HepG2 (cell line): ENCODE measurements around the gene ERVMER34-1. TPM values are rescaled to one million over a fixed set of nuclear protein-coding genes. Genes with fewer than 3 reads are reported as not detected.

Source experiments
- KDM5A ChIP-seq: fragments of 200-600 bp; sonication (generic); IDR thresholded peaks from 2 replicates; pipeline ENCODE4 v1.7.0; 2018; ENCODE audit warnings: antibody characterized with exemption, mild to moderate bottlenecking, low read length, borderline replicate concordance
- PLRG1 ChIP-seq: fragments of 450-650 bp; conservative IDR thresholded peaks from 2 replicates; pipeline ENCODE4 v1.6.1; 2016
- STAT5B ChIP-seq: sonication (generic); formaldehyde crosslinking; IDR thresholded peaks from 2 replicates; pipeline ENCODE4 v1.4.0; 2020; ENCODE audit warnings: missing genetic modification reagents
- ZNF350 ChIP-seq: sonication (generic); formaldehyde crosslinking; IDR thresholded peaks from 2 replicates; pipeline ENCODE4 v1.4.0; 2020; ENCODE audit warnings: mild to moderate bottlenecking, low read depth, missing genetic modification reagents, borderline replicate concordance
- polyA plus RNA-seq, 8 experiments: library from polyadenylated mRNA; depleted of rRNA in 3 of 8; stranded (reverse) in 7 of 8; unstranded in 1 of 8; fragments of >200 nt; fragmentation: Illumina TruSeq in 4 of 8; extraction: Trizol in 4 of 8; gene quantifications; 2 replicates each; pipeline versions ENCODE4 v1.2.1 to v1.2.3, GENCODE V29; 2011 to 2016; ENCODE audit warnings: low read depth in 4 of 8, missing spikeins in 1 of 8, mixed read lengths in 1 of 8; ENCODE audit not compliant: insufficient read depth in 1 of 8
- total RNA-seq, 5 experiments: library from RNA; depleted of rRNA; stranded (reverse); fragments of >200 nt; fragmentation: Illumina TruSeq; extraction: Trizol; gene quantifications; 2 replicates each; pipeline ENCODE4 v1.2.3, GENCODE V29; 2016; ENCODE audit warnings: low read depth in 1 of 5
- TF ChIP-seq, protein P1 (sequence below): IDR thresholded peaks from 2 replicates; pipeline ENCODE4 v1.4.0; 2020; ENCODE audit warnings: mild to moderate bottlenecking, missing genetic modification reagents
- TF ChIP-seq, protein P2 (sequence below): IDR thresholded peaks from 2 replicates; pipeline ENCODE4 v1.6.1; 2012; ENCODE audit warnings: low read length, improper control_type of control experiment
- TF ChIP-seq, protein P3 (sequence below): sonication (generic); formaldehyde crosslinking; IDR thresholded peaks from 2 replicates; pipeline ENCODE4 v1.9.0; 2021; ENCODE audit warnings: mild to moderate bottlenecking, missing genetic modification reagents

Gene ERVMER34-1
- total and polyA plus RNA-seq, 2 of the 13 experiments (the other 11 are each of a cell fraction or from before 2014, with no cell fraction given) = 0.04 to 0.35 TPM

DNA sequence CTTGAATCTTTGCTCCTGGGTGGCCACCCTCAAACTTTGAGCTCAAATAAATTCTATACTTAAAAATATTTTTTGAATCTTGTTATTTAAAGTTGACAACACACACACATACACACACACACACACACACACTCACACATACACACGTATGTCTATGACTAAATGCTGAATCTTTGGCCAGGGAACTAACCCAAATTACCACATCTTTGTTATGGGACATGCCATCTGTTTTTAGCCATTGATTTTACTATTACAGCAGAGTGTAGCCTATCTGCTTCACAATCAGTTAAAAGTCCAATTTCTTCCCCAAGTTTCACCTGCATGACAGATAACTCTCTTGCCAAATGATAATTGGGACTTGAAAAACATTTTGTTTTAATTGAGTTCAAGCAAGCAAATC, 47.1 kb downstream of the ERVMER34-1 start (continued):
- TF ChIP-seq, protein P1, sequence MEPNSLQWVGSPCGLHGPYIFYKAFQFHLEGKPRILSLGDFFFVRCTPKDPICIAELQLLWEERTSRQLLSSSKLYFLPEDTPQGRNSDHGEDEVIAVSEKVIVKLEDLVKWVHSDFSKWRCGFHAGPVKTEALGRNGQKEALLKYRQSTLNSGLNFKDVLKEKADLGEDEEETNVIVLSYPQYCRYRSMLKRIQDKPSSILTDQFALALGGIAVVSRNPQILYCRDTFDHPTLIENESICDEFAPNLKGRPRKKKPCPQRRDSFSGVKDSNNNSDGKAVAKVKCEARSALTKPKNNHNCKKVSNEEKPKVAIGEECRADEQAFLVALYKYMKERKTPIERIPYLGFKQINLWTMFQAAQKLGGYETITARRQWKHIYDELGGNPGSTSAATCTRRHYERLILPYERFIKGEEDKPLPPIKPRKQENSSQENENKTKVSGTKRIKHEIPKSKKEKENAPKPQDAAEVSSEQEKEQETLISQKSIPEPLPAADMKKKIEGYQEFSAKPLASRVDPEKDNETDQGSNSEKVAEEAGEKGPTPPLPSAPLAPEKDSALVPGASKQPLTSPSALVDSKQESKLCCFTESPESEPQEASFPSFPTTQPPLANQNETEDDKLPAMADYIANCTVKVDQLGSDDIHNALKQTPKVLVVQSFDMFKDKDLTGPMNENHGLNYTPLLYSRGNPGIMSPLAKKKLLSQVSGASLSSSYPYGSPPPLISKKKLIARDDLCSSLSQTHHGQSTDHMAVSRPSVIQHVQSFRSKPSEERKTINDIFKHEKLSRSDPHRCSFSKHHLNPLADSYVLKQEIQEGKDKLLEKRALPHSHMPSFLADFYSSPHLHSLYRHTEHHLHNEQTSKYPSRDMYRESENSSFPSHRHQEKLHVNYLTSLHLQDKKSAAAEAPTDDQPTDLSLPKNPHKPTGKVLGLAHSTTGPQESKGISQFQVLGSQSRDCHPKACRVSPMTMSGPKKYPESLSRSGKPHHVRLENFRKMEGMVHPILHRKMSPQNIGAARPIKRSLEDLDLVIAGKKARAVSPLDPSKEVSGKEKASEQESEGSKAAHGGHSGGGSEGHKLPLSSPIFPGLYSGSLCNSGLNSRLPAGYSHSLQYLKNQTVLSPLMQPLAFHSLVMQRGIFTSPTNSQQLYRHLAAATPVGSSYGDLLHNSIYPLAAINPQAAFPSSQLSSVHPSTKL (CRISPR knock-in tag) = no peak
- TF ChIP-seq KDM5A (no peak), PLRG1 (no peak), STAT5B (CRISPR knock-in tag) (no peak), ZNF350 (CRISPR knock-in tag) (no peak)
- TF ChIP-seq, protein P2, sequence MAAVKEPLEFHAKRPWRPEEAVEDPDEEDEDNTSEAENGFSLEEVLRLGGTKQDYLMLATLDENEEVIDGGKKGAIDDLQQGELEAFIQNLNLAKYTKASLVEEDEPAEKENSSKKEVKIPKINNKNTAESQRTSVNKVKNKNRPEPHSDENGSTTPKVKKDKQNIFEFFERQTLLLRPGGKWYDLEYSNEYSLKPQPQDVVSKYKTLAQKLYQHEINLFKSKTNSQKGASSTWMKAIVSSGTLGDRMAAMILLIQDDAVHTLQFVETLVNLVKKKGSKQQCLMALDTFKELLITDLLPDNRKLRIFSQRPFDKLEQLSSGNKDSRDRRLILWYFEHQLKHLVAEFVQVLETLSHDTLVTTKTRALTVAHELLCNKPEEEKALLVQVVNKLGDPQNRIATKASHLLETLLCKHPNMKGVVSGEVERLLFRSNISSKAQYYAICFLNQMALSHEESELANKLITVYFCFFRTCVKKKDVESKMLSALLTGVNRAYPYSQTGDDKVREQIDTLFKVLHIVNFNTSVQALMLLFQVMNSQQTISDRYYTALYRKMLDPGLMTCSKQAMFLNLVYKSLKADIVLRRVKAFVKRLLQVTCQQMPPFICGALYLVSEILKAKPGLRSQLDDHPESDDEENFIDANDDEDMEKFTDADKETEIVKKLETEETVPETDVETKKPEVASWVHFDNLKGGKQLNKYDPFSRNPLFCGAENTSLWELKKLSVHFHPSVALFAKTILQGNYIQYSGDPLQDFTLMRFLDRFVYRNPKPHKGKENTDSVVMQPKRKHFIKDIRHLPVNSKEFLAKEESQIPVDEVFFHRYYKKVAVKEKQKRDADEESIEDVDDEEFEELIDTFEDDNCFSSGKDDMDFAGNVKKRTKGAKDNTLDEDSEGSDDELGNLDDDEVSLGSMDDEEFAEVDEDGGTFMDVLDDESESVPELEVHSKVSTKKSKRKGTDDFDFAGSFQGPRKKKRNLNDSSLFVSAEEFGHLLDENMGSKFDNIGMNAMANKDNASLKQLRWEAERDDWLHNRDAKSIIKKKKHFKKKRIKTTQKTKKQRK = no peak
- TF ChIP-seq, protein P3, sequence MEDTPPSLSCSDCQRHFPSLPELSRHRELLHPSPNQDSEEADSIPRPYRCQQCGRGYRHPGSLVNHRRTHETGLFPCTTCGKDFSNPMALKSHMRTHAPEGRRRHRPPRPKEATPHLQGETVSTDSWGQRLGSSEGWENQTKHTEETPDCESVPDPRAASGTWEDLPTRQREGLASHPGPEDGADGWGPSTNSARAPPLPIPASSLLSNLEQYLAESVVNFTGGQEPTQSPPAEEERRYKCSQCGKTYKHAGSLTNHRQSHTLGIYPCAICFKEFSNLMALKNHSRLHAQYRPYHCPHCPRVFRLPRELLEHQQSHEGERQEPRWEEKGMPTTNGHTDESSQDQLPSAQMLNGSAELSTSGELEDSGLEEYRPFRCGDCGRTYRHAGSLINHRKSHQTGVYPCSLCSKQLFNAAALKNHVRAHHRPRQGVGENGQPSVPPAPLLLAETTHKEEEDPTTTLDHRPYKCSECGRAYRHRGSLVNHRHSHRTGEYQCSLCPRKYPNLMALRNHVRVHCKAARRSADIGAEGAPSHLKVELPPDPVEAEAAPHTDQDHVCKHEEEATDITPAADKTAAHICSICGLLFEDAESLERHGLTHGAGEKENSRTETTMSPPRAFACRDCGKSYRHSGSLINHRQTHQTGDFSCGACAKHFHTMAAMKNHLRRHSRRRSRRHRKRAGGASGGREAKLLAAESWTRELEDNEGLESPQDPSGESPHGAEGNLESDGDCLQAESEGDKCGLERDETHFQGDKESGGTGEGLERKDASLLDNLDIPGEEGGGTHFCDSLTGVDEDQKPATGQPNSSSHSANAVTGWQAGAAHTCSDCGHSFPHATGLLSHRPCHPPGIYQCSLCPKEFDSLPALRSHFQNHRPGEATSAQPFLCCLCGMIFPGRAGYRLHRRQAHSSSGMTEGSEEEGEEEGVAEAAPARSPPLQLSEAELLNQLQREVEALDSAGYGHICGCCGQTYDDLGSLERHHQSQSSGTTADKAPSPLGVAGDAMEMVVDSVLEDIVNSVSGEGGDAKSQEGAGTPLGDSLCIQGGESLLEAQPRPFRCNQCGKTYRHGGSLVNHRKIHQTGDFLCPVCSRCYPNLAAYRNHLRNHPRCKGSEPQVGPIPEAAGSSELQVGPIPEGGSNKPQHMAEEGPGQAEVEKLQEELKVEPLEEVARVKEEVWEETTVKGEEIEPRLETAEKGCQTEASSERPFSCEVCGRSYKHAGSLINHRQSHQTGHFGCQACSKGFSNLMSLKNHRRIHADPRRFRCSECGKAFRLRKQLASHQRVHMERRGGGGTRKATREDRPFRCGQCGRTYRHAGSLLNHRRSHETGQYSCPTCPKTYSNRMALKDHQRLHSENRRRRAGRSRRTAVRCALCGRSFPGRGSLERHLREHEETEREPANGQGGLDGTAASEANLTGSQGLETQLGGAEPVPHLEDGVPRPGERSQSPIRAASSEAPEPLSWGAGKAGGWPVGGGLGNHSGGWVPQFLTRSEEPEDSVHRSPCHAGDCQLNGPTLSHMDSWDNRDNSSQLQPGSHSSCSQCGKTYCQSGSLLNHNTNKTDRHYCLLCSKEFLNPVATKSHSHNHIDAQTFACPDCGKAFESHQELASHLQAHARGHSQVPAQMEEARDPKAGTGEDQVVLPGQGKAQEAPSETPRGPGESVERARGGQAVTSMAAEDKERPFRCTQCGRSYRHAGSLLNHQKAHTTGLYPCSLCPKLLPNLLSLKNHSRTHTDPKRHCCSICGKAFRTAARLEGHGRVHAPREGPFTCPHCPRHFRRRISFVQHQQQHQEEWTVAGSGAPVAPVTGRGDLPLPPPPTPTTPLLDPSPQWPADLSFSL (CRISPR knock-in tag) = no peak
